Medulla oblongata (tissue), 1 donor: ENCODE results near the gene SELENOV.

Experiments used
- DNase-seq: peaks from one replicate; pipeline ENCODE4 v3.0.0-alpha.2; 2015; ENCODE audit errors: extremely low spot score

Gene SELENOV

DNA sequence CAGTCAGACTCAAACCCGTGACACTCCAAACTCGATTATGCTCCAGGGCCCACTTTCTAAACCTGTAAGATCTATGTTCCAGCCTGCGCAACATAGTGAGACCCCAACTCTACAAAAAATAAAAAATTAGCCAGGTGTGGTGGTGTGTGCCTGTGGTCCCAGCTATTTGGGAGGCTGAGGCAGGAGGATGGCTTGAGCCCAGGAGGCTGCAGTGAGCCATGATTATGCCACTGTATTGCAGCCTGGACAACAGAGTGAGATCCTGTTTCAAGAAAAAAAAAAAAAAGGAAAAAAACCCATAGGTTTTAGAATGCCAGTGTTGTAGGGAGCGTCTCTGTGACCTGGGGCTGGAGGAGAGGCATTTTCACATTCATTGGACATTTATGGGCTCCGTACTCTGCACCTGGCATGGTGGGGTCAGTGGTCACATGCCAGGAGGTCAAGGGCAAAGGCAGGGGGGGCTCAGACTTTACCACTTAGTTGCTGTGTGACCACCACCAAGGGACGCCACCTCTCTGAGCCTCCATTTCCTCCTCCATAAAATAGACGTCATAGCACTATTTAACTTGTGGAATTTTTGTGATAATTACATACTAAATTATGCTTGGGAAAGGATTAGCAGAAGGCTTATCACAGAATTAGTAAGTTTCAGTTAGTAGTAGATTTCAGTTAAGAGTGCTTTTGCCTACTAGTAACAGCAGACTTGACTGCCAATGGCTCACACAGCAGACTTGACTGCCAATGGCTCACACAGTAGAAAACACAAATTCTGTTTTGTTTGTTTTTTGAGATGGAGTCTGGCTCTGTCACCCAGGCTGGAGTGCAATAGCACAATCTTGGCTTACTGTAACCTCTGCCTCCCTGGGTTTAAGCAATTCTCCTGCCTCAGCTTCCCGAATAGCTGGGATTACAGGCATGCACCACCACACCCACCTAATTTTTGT is 5.9 kb downstream of the SELENOV start:
- no peak for DNase-seq

DNA sequence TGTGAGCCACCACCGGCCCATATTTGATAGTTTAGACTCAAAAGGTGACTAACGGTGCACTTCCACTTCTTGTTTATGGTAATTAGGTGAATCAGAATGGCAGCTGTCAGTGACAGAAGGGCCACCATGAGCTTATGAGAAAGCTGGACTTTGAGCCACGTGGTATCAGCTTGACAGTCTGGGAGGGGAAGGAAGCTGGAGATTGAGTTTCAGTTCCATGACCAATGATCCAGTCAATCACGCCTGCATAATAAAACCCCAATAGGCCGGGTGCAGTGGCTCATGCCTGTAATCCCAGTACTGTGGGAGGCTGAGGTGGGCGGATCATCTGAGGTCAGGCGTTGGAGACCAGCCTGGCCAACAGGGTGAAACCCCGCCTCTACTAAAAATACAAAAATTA is 9.6 kb downstream of the SELENOV start:
- DNase-seq: peak; percentile 21

DNA sequence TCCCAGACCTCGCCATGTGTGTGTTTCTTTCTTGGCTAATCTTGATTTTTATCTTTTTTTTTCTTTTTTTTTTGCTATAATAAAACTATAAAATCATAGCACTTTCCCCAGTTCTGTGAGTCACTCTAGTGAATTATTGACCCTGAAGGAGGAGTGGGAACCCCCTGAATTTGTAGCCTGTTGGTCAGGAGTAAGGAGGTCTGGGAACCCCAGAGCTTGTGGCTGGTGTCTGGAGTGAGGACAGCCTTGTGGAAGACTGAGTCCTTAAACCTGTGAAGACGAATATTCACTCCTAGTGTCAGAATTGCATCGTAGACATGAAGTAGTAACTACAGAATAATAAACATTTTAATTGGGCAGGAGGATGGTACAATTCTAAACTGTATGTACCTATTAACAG is 10.3 kb downstream of the SELENOV start:
- DNase-seq: no peak

DNA sequence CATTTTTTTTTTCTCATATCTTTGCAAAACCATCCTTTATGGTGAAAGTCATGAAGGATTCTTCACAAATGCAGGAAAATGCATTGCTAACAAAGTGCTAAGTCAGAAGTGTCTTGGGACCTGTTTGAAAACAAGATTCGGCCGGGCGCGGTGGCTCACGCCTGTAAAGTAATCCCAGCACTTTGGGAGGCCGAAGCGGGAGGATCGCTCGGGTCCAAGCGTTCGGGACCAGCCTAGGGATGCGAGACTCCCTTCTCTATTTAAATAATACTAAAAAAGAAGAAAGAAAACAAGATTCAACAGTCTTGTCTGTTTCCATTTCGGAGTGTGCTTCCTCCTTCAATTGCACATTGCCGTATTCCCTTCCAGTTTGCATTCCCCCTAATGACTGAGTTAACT is 16.9 kb downstream of the SELENOV start:
- DNase-seq: no peak

DNA sequence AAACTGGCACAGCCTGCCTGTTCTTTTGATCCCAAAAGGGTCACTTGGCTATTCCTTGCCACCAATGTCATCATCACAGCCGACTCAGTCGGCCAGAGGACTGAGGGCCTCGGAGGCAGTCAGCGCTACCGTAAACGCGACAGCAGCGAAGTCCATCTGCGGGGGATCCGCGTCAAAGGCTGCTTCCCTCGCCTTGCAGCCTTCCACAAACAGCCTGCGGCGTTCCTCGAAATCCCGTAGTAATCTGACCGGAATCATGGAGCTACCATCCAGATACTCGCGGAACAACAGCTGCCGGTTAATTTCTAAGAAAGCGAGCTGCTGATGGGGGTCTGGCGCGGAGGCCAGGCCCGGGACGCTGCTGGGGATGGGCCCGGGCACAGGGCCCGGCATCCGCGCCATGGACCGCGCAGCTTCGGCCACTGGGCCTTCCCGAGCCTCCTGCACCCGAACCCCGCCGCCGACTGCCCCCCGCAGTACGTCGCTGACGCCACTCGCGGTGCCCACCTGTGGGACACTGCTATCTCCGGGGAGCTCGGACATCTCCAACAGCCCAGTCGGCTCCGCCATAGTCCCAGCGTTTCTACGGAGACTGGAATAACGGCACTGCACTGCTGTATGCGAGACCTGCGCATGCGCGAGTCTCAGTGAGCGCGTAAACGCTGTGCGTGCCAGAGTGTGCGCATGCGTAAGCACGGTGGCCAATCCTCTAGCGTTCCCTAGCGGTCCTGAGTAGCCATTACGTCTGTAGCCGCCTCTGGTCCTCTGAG is 17.5 kb downstream of the SELENOV start, which contains the start of gene EID2B:
TSS of gene EID2B (minus strand) at position 620 of the 770 bp plus-strand sequence. CDS start at position 570, 50 bp downstream.
- peak; percentile 99 for DNase-seq

DNA sequence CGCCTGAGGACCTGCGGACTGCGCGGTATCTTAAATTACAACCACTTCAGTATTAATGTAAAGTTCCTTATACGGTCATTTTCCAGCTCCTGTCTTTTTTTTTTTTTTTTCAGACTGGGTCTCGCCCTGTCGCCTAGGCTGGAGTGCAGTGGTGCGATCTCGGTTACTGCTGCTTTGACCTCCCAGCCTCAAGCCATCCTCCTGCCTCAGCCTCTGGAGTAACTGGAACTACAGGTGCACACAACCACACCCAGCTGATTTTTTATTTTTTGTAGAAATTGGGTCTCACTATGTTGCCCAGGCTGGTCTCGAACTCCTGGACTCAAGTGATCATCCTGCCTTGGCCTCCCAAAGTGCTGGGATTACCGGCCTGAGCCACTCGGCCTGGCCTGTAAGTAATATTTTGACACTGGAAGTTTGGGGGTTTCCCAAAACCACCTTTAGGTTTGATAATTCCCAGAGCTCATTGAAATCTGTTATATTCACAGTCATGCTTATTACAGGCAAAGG is 18.1 kb downstream of the SELENOV start:
- no peak for DNase-seq

DNA sequence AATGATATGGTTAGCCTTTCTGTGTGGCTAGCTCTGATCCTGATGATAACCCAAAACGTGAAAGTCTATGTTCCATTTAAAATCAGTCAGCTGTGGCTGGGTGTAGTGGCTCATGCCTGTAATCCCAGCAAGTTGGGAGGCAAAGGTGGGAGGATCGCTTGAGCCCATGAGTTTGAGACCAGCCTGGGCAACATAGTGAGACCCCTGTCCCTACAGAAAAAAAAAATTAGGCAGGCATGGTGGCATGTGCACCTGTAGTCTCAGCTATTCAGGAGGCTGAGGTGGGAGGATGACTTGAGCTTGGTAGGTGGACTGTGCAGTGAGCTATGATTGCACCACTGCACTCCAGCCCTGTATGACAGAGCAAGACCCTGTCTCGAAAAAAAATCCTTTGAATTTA is 18.9 kb downstream of the SELENOV start:
- no peak for DNase-seq

DNA sequence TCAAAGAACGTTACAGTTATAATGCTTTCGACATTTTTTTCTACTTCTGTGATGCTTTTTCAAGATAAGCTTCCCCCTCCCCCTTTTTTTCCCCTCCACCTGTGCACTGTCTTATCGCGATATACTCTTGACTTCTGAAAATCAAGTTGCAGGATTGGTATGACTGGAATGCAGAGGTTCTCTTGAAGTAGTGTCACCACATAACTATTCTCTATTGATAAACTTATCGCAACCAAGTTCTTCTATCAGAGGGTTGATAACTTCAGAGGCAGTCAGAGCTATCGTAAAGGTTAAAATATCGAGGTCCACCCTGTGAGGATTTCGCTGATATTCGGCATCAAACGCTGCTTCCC is 24.2 kb downstream of the SELENOV start:
- DNase-seq: no peak

DNA sequence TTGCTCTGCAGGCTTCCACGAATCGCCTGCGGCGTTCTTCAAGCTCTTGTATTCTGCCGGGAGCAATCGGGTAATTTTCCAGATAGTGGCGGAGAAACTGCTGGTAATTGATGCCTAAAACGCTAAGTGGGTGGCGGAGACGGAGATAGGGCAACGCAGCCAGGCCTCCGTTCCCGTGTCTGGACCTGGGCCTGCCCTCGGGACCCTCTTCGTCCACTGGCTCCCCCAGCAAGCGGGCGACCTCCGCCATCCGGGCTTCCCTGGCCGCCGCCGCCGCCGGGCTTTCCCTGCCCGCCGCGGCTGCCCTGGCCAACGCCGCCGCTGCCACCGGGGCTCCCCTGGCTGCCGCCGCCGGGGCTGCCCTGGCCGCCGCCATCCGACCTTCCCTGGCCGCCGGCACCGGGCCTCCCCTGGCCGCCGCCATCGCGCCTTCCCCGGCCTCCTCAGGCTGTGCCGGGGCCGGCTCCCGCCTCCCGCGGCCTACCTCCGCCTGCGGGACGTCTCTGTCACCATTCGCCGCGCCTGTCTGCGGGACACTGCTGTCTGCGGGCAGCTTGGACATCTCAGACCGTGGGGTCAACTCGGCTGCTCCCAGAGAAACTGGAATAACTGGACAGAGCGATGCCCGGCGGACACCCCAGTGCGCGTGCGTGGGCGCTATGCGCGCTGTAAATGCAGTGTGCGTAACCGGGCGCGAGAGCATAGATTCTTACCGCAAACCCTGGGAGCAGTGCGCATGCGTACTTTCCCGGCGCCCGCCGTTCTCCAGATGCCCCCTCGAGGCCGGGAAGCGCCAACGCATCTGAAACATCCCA is 24.8 kb downstream of the SELENOV start, which contains the start of gene EID2:
TSS of gene EID2 (minus strand) at position 644 of the 815 bp plus-strand sequence. CDS start at position 562, 82 bp downstream.
- peak; percentile 97 for DNase-seq

DNA sequence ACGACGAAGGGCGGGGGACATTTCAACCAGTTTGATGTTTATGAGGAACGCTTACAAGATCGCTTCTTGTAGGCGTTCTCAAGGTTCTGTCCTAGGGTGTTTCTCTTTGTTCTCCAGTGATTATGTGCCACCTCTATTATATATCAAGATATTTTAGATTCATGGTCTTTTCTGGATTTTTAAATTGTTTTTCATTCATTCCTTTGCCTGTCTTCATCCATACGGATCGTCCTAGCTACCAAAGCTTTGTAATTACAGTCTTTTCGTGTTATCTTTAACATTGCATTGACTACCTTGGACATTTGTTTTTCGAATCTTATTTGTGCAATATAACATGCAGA is 25.4 kb downstream of the SELENOV start:
- DNase-seq: no peak

DNA sequence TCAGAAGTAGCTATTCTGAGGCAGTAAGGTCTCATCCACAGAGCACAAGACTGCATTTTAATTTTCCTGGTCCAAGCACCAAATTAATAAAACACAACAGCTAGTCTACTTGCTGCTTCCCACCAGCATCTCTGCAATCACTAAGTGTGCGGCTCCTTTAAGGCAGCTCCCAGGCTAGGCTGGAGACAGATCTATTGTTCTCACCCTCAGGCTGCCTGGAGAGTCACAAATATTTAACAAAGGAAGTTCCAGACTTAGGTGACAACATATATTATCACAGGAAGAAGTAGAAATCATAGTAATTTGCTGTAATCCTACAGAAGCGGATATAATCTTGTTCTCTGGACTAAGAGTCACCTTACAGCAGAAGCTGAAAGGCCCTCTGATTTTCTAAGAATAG is 27.3 kb downstream of the SELENOV start:
- peak; percentile 65 for DNase-seq

DNA sequence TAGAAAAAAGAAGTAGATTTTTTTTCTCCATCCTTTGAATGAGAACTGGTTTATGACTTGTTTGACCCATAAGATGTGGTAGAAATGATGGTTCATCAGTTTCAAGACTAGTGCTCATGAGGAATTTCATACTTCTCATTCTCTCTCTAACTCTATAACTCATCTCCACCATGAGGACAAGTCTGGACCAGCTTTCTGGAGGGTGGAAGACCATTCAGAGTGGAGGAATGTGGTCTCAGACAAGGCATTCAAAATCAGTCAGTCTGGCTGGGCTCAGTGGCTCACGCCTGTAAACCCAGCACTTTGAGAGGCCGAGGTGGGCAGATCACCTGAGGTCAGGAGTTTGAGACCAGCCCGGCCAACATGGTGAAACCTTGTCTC is 28.5 kb downstream of the SELENOV start:
- DNase-seq: no peak

DNA sequence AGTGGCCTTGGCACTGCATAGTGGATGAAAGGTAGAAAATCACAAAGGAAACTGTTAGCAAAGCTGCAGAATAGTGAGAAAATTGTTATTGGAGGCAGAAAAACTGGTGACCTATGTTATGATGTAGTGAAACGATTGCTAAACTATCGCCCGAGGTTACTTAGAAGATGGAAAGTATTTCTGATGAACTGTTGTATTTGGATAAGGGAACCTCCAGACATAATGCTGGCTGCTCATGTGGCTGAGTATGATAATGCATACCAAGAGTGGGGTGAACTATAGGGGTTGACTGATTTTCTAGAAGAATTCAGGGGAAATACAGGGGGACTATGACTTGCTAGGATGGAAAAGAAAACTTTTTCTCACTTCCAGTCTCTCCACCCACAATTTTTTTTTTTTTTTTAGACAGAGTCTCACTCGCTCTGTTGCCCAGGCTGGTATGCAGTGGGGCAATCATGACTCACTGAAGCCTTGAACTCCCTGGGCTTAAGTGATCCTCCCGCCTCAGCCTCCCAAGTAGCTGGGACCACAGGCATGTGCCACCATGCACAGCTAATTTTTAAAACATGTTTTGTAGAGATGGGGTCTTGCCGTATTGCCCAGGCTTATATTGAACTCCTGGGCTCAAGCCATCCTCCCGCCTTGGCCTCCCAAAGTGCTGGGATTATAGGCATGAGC is 29.4 kb downstream of the SELENOV start:
- no peak for DNase-seq

DNA sequence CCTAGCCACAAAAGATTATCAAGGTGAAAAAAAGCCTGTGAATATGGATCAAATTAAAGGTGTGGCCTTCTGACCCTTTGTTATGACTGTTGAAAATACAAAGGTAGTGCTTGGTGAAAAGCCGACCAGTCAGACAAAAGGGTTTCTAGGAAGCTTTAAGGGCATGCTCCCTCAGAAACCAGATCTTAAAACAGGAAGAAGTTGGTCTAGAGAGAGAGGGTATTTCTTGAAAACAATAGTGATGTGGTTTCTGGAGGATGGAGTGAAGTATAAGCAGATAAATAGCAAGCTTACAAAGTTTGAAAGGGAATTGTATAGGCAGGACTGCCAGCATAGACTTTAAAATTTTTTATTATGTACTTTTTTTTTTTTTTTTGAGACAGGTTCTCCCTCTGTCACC is 30.0 kb downstream of the SELENOV start:
- no peak for DNase-seq

DNA sequence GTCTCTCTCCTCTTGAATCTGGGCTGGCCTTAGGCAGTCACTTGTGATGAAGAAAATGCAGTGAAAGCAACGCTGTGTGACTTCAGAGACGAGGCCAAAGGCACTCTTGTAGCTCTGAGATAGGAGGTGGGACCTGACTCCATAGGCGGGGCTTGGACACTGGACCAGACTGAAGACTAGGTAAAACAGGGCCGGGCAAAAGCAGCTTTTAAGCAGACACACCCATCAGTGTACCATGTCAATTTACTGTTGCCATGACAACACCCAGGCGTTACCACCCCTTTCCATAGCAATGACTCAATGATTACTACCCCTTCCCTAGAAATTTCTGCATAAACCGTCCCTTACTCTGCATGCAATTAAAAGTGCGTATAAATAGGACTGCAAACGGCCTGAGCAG is 31.7 kb downstream of the SELENOV start:
- no peak for DNase-seq

DNA sequence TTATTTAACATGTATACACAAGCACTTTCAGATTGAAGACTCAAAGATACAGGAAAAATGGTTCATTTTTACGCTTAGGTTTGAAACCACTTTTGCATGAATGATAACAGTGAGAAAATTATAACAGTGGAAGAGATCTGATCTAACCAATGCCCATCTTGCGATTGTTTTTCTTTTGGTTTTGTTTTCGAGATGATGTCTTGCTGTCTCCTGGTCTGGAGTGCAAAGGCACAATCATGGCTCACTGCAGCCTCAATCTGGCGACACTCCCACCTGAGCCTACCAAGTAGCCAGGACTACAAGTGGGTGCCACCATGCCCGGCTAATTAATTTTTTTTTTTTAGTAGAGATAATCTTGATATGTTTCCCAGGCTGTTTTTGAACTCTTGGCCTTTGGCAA is 35.3 kb downstream of the SELENOV start:
- DNase-seq: no peak

DNA sequence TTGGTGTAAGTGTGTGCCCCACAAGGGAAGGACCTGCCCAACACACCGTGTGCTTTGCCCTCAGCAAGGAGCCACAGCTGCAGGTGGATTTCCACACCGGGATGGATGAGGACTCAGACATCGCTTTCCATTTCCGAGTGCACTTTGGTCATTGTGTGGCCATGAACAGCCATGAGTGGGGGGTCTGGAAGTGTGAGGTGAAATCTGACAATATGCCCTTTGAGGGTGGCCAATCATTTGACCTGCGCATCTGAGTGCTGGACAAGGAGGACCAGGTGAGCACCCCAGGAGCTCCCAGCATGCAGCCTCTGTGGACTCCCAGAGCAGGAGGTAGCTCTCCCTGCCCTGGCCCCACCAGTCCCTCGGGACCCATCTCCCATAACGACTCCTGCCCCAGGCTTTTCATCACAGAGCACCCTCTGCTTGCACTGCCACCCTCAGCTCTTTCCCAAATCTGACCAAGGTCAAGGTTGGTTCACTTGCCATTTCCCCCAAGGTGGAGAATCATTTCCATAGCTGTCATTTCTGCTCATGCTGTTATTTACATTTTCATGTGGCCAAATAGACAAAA is 38.2 kb downstream of the SELENOV start:
- DNase-seq: no peak

DNA sequence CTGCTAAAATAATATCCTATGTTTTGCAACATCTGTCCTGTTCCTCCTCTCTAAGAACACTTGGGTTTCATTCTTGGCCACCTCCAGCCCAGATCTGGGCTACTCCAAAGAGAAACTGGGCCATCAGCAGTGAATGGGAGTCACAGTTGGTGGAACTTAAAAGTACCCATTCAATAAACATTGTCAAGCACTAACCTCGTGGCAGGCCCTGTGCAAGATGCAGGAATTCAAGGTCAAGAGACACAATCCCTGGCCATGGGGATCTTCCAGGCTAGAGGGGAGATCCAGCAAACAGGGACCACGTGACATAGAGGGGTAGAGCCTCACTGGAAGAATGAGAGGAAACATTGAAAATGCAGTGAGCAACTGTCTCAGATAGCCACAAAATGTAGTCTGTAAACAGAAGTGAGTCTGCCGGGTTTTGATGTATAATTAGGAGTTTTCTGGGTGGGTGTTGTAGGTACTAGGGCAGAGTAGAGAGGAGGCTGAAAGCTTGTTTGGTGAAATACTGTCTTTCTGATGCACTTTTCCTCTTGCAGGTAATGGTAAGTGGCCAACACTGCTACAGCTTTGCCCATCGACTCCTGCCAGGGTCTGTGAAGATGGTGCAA is 39.9 kb downstream of the SELENOV start:
- DNase-seq: no peak

DNA sequence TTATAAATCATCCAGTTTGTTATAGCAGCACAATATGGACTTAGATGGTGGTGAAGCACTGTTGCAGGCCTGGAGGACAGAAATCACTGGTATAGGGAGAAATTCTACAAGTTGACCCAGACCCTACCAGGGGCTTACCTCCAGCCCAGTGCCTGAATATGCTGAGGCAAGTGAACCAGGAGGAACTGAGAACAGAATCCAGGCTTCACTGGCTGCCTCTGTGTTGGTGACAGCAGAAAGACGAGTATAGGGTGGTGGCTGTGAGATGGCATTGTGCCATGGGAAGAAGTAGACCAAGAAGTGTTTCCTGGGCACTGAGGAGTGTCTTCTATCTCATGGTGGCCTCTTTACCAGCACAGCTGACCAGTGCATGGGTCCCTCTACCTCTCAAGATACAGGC is 40.9 kb downstream of the SELENOV start:
- DNase-seq: peak; percentile 42

DNA sequence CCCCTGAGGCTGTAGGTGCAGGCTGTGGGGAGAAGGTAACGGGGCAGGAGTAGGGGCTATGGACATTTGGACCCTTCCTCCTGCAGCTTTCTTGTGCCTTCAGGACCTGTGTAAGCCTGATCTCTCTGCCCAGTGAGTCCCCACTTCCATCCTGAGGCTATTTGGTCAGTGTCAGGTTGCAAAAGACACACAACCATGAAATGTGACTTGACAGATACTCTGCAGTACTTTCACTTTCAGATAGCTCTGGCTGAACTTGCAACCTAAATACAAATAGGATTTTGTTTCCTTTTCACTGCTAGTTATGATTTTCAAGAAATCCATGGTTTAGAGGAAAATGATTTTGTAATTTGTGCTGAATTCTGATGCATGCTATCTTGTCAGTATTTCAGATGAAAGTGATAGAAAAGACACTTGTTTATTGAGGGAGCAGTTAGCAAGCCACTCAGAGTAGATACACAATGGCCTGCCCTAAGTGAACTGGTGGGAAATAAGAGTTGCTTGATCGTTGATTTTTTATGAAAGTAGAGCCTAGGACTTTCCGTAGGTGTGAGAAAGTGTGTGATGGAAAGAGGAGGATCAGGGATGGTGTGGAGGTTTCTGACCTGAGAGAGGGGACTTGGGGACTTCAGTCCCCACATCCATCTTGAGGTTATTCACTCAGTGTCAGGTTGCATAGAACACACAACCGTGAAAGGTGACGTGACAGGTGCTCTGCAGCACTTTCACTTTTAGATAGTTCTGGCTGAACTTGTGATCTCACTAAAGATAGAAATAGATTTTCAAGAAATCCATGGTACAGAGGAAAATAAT is 43.1 kb downstream of the SELENOV start:
- peak; percentile 41 for DNase-seq
